HepG2 (cell line): ENCODE measurements around the gene ATP4B. TPM values are rescaled to one million over a fixed set of nuclear protein-coding genes. Genes with fewer than 3 reads are reported as not detected.

ENCODE experiments used
- ATAC-seq: fragments of 200-7000 bp; cut with Tn5 transposase; 3 replicates; pipeline ENCODE4 v1.9.1; 2020; ENCODE audit warnings: mild to moderate bottlenecking, moderate library complexity
- BruUV-seq: library from RNA; stranded (reverse); fragments of 400-500 nt; replicated peaks from 2 replicates; lab custom pipeline; 2021; lab: Mats Ljungman, UMichigan
- CTCF ChIA-PET: fragments of 300-600 bp; formaldehyde crosslinking; extraction: SDS; loops from one replicate; lab custom pipeline; 2021; ENCODE audit warnings: low total read pairs, inconsistent platforms, low intra/inter-chr PET ratio; lab: Yijun Ruan, JAX
- POLR2A ChIA-PET: fragments of 350-600 bp; sonication (Branson Sonifier 250); formaldehyde crosslinking; loops from one replicate; lab custom pipeline; 2020; ENCODE audit warnings: antibody characterized with exemption, inconsistent platforms; lab: Yijun Ruan, JAX
- DNase-seq: peaks from one replicate; pipeline ENCODE4 v3.0.0-alpha.2; 2015; ENCODE audit warnings: low spot score
- FAIRE-seq: peaks from 3 replicates; lab custom pipeline; 2011; peaks lifted over from hg19 to GRCh38; lab: Jason Lieb, UNC
- H2AFZ ChIP-seq: one replicate; pipeline ENCODE4 v1.6.1; 2011; ENCODE audit warnings: low read length, inconsistent platforms
- H3K27ac ChIP-seq: fragments of 300-600 bp; 3 replicates; pipeline ENCODE4 v1.8.0; 2011; ENCODE audit warnings: mixed run types, mild to moderate bottlenecking, mixed read lengths, low read length, inconsistent platforms; ENCODE audit not compliant: insufficient read depth; ENCODE audit errors: extremely low read length
- H3K27me3 ChIP-seq, 2 experiments: fragments of 200-600 bp in 1 of 2; 2 replicates in 1 of 2; 3 replicates in 1 of 2; pipeline versions ENCODE4 v1.6.0 to v1.8.0; 2011; ENCODE audit warnings: low read length in 2 of 2, mild to moderate bottlenecking in 2 of 2, moderate library complexity in 2 of 2, inconsistent platforms in 1 of 2; ENCODE audit not compliant: insufficient read depth in 2 of 2, control insufficient read depth in 1 of 2
- H3K36me3 ChIP-seq, 2 experiments: fragments of 200-600 bp in 1 of 2; replicated peaks in 1 of 2; 2 replicates in 1 of 2; 3 replicates in 1 of 2; pipeline versions ENCODE4 v1.5.1 to v1.8.0; 2011; ENCODE audit warnings: low read length in 2 of 2, inconsistent platforms in 1 of 2; ENCODE audit not compliant: insufficient read depth in 2 of 2, control insufficient read depth in 1 of 2
- H3K4me1 ChIP-seq: 2 replicates; pipeline ENCODE4 v1.5.1; 2012; ENCODE audit warnings: low read length, inconsistent platforms; ENCODE audit not compliant: insufficient read depth
- H3K4me2 ChIP-seq: 2 replicates; pipeline ENCODE4 v1.6.0; 2011; ENCODE audit warnings: low read depth, low read length, inconsistent platforms
- H3K4me3 ChIP-seq, 3 experiments: fragments of 200-600 bp in 1 of 3; sonication (generic), shearing (Covaris generic) in 1 of 3; replicated peaks in 1 of 3; 2 replicates each; pipeline ENCODE4 v1.5.1; 2011 to 2016; ENCODE audit warnings: low read length in 3 of 3, inconsistent platforms in 2 of 3, low read depth in 2 of 3, mild to moderate bottlenecking in 2 of 3, control low read depth in 1 of 3, mixed read lengths in 1 of 3; ENCODE audit not compliant: insufficient read depth in 1 of 3
- H3K79me2 ChIP-seq: one replicate; pipeline ENCODE4 v1.6.1; 2011; ENCODE audit warnings: low read length, inconsistent platforms; ENCODE audit not compliant: insufficient read depth
- H3K9ac ChIP-seq: 2 replicates; pipeline ENCODE4 v1.6.0; 2011; ENCODE audit warnings: mild to moderate bottlenecking, low read depth, low read length, inconsistent platforms; ENCODE audit not compliant: insufficient read depth
- H3K9me3 ChIP-seq: 2 replicates; pipeline ENCODE4 v1.5.1; 2012; ENCODE audit warnings: mild to moderate bottlenecking, low read length
- H4K20me1 ChIP-seq: 2 replicates; pipeline ENCODE4 v1.6.0; 2011; ENCODE audit warnings: inconsistent platforms, mild to moderate bottlenecking, low read length, moderate library complexity; ENCODE audit not compliant: insufficient read depth
- CEBPB ChIP-seq: IDR thresholded peaks from 2 replicates; pipeline ENCODE4 v1.6.1; 2011; ENCODE audit warnings: low read depth, low read length, improper control_type of control experiment, borderline replicate concordance
- CEBPG ChIP-seq: IDR thresholded peaks from 2 replicates; pipeline ENCODE4 v1.6.1; 2016
- FOXC1 ChIP-seq: sonication (generic); formaldehyde crosslinking; IDR thresholded peaks from 2 replicates; pipeline ENCODE4 v1.8.0; 2022; ENCODE audit warnings: mild to moderate bottlenecking, missing genetic modification reagents, borderline replicate concordance
- RARG ChIP-seq: sonication (generic); formaldehyde crosslinking; IDR thresholded peaks from 2 replicates; pipeline ENCODE4 v1.4.0; 2020; ENCODE audit warnings: low read depth, mild to moderate bottlenecking, missing genetic modification reagents
- RFX3 ChIP-seq: IDR thresholded peaks from 2 replicates; pipeline ENCODE4 v1.6.1; 2016; ENCODE audit warnings: missing biosample characterization, missing genetic modification reagents
- TBX3 ChIP-seq: fragments of 450-650 bp; IDR thresholded peaks from 2 replicates; pipeline ENCODE4 v1.6.1; 2017; ENCODE audit warnings: antibody characterized with exemption, mild to moderate bottlenecking, inconsistent platforms, borderline replicate concordance
- ZNF124 ChIP-seq: sonication (generic); formaldehyde crosslinking; IDR thresholded peaks from 2 replicates; pipeline ENCODE4 v1.4.0; 2020; ENCODE audit warnings: missing genetic modification reagents
- ZNF563 ChIP-seq: sonication (generic); formaldehyde crosslinking; IDR thresholded peaks from 2 replicates; pipeline ENCODE4 v1.8.0; 2022; ENCODE audit warnings: mild to moderate bottlenecking, moderate library complexity, missing genetic modification reagents
- ZNF598 ChIP-seq: sonication (generic); formaldehyde crosslinking; IDR thresholded peaks from 2 replicates; pipeline ENCODE4 v1.5.1; 2020; ENCODE audit warnings: mild to moderate bottlenecking, missing genetic modification reagents, borderline replicate concordance
- ZSCAN22 ChIP-seq: sonication (generic); formaldehyde crosslinking; IDR thresholded peaks from 2 replicates; pipeline ENCODE4 v1.4.0; 2020; ENCODE audit warnings: mild to moderate bottlenecking, missing genetic modification reagents
- WGBS: methylation state at CpG from one replicate; pipeline ENCODE4 v1.1.6; 2017; ENCODE audit warnings: low lambda C conversion rate; 5-methylcytosine and 5-hydroxymethylcytosine counted together
- in situ Hi-C: cut with HindIII; loops from 2 replicates; pipeline ENCODE4 v1.10.0; 2017; ENCODE audit warnings: low pct_unique_long_range_greater_than_20kb; ENCODE audit not compliant: extremely low pct_ligation_motif_present
- intact Hi-C: fragments of 100-400 bp; cut with micrococcal nuclease; formaldehyde crosslinking; loops from one replicate; pipeline ENCODE4 v1.10.0; 2022; ENCODE audit not compliant: unreplicated experiment
- polyA plus RNA-seq, 8 experiments: library from polyadenylated mRNA; depleted of rRNA in 3 of 8; stranded (reverse) in 7 of 8; unstranded in 1 of 8; fragments of >200 nt; fragmentation: Illumina TruSeq in 4 of 8; extraction: Trizol in 4 of 8; gene quantifications; 2 replicates each; pipeline versions ENCODE4 v1.2.1 to v1.2.3, GENCODE V29; 2011 to 2016; ENCODE audit warnings: low read depth in 4 of 8, missing spikeins in 1 of 8, mixed read lengths in 1 of 8; ENCODE audit not compliant: insufficient read depth in 1 of 8
- total RNA-seq, 5 experiments: library from RNA; depleted of rRNA; stranded (reverse); fragments of >200 nt; fragmentation: Illumina TruSeq; extraction: Trizol; gene quantifications; 2 replicates each; pipeline ENCODE4 v1.2.3, GENCODE V29; 2016; ENCODE audit warnings: low read depth in 1 of 5
- TF ChIP-seq, protein P1 (sequence below): fragments of 450-650 bp; IDR thresholded peaks from 2 replicates; pipeline ENCODE4 v1.6.1; 2016
- TF ChIP-seq, protein P2 (sequence below): sonication (generic); formaldehyde crosslinking; IDR thresholded peaks from 2 replicates; pipeline ENCODE4 v1.4.0; 2020; ENCODE audit warnings: missing genetic modification reagents
- TF ChIP-seq, protein P3 (sequence below): sonication (generic); formaldehyde crosslinking; IDR thresholded peaks from 2 replicates; pipeline ENCODE4 v1.4.0; 2020; ENCODE audit warnings: mild to moderate bottlenecking, low read depth, missing genetic modification reagents

The ATP4B gene
- total and polyA plus RNA-seq, 2 of the 13 experiments (the other 11 are each of a cell fraction or from before 2014, with no cell fraction given), result not detected

DNA sequence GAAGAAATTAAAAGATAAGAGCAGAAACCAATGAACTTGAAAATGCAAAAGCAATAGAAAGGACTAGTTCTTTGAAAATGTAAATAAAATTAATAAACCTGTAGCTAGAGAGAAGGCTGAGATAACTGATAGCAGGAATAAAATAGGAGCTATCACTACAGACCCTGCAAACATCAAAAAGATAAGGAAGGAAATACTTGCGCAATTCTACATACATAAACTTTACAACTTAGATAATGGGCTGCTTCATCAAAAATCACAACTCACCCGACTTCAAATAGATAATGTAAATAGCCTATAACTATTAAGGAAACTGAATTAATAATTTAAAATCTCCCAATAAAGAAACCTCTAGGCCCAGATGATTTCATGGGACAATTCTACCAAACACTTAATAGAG, 3.5 kb upstream of the ATP4B start:
- ATAC-seq (no peak), DNase-seq (no peak), FAIRE-seq (no peak)
- no peak overlapping the region for H3K4me2 ChIP-seq
- ChIA-PET POLR2A (no interaction called here), CTCF (no interaction called here)
- H2AFZ ChIP-seq, result no peak overlapping the region
- 32% methylated on average over 2 of the region's 2 CpGs for WGBS
- peaks cover 0 to 41% of the 10 kb centered on the region in 2 experiments; a peak in 4 of 5 replicates for H3K27me3 ChIP-seq
- peaks cover 16% of the 10 kb centered on the region for H3K4me1 ChIP-seq
- no peaks in the 10 kb centered on the region for H3K79me2 ChIP-seq
- intact Hi-C loops, result no loop called here
- no peak overlapping the region for H3K4me3 ChIP-seq
- no peaks in the 10 kb centered on the region for H4K20me1 ChIP-seq
- no TSS peak for BruUV-seq
- no peak overlapping the region for H3K27ac ChIP-seq
- no peaks in the 10 kb centered on the region for H3K9me3 ChIP-seq
- in situ Hi-C loops, result no loop called here
- TF ChIP-seq CEBPB (peak; percentile 52; the same call in 1 of the 2 replicates), CEBPG (CRISPR knock-in tag) (0 out of 2 replicates have a peak, but pooled peaks have one; percentile 9), TBX3 (no peak)
- H3K9ac ChIP-seq, result no peak overlapping the region
- H3K36me3 ChIP-seq, result no peaks in the 10 kb centered on the region

DNA sequence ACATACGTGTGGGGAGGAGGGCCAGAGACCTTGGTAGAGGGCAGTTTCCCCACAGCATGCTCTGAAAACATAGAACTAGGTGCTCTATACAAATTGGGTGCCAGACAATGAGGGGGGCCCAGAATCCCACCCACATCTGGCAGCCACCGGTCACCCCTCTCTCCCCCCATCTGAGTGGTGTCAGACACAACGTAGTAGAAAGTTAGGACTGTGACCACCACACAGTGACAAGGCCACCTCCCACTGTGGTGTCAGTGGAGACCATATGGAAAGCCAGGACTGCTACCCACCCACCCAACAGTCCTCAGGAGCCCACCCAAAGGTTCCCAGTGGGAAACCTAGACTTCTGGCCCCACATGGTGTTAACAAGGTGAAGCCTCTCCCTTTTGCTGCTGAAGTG, 2.1 kb upstream of the ATP4B start:
- 28% methylated on average over 3 of the region's 3 CpGs for WGBS
- FAIRE-seq (no peak), ATAC-seq (no peak)
- CTCF ChIA-PET, result no interaction called here
- Histone ChIP-seq H3K4me2 (no peak overlapping the region), H4K20me1 (no peaks in the 10 kb centered on the region)
- TF ChIP-seq, protein P1, sequence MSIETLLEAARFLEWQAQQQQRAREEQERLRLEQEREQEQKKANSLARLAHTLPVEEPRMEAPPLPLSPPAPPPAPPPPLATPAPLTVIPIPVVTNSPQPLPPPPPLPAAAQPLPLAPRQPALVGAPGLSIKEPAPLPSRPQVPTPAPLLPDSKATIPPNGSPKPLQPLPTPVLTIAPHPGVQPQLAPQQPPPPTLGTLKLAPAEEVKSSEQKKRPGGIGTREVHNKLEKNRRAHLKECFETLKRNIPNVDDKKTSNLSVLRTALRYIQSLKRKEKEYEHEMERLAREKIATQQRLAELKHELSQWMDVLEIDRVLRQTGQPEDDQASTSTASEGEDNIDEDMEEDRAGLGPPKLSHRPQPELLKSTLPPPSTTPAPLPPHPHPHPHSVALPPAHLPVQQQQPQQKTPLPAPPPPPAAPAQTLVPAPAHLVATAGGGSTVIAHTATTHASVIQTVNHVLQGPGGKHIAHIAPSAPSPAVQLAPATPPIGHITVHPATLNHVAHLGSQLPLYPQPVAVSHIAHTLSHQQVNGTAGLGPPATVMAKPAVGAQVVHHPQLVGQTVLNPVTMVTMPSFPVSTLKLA, result no peak
- no peak for TF ChIP-seq FOXC1
- TF ChIP-seq RFX3, result no peak
- no peak for TF ChIP-seq ZNF563 (CRISPR knock-in tag)
- TF ChIP-seq, protein P2, sequence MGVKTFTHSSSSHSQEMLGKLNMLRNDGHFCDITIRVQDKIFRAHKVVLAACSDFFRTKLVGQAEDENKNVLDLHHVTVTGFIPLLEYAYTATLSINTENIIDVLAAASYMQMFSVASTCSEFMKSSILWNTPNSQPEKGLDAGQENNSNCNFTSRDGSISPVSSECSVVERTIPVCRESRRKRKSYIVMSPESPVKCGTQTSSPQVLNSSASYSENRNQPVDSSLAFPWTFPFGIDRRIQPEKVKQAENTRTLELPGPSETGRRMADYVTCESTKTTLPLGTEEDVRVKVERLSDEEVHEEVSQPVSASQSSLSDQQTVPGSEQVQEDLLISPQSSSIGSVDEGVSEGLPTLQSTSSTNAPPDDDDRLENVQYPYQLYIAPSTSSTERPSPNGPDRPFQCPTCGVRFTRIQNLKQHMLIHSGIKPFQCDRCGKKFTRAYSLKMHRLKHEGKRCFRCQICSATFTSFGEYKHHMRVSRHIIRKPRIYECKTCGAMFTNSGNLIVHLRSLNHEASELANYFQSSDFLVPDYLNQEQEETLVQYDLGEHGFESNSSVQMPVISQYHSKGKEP (CRISPR knock-in tag), result no peak
- no peak for TF ChIP-seq RARG (CRISPR knock-in tag)
- TF ChIP-seq ZNF124 (CRISPR knock-in tag), result no peak
- no peak for TF ChIP-seq ZNF598 (CRISPR knock-in tag)
- TF ChIP-seq, protein P3, sequence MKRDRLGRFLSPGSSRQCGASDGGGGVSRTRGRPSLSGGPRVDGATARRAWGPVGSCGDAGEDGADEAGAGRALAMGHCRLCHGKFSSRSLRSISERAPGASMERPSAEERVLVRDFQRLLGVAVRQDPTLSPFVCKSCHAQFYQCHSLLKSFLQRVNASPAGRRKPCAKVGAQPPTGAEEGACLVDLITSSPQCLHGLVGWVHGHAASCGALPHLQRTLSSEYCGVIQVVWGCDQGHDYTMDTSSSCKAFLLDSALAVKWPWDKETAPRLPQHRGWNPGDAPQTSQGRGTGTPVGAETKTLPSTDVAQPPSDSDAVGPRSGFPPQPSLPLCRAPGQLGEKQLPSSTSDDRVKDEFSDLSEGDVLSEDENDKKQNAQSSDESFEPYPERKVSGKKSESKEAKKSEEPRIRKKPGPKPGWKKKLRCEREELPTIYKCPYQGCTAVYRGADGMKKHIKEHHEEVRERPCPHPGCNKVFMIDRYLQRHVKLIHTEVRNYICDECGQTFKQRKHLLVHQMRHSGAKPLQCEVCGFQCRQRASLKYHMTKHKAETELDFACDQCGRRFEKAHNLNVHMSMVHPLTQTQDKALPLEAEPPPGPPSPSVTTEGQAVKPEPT (CRISPR knock-in tag), result no peak
- TF ChIP-seq ZSCAN22 (CRISPR knock-in tag), result no peak
- TF ChIP-seq, all 625 proteins: peak for 0
- Histone ChIP-seq H3K36me3 (no peaks in the 10 kb centered on the region), H3K4me3 (no peak overlapping the region), H3K27me3 (peaks cover 0 to 34% of the 10 kb centered on the region in 2 experiments; a peak in 4 of 5 replicates), H3K9me3 (no peaks in the 10 kb centered on the region), H3K4me1 (peaks cover 12% of the 10 kb centered on the region), H2AFZ (no peak overlapping the region), H3K79me2 (no peaks in the 10 kb centered on the region), H3K9ac (no peak overlapping the region), H3K27ac (no peak overlapping the region)
- DNase-seq, result no peak
- no TSS peak for BruUV-seq
- in situ Hi-C loops (no loop called here), intact Hi-C loops (no loop called here)
- POLR2A ChIA-PET, result no interaction called here
